ENCODE measurements around the gene CHRDL1. TPM values are rescaled to one million over a fixed set of nuclear protein-coding genes. Genes with fewer than 3 reads are reported as not detected.

CHRDL1 gene
- total and polyA plus RNA-seq, 2 of the 13 experiments (the other 11 are each of a cell fraction or from before 2014, with no cell fraction given) = not detected

DNA sequence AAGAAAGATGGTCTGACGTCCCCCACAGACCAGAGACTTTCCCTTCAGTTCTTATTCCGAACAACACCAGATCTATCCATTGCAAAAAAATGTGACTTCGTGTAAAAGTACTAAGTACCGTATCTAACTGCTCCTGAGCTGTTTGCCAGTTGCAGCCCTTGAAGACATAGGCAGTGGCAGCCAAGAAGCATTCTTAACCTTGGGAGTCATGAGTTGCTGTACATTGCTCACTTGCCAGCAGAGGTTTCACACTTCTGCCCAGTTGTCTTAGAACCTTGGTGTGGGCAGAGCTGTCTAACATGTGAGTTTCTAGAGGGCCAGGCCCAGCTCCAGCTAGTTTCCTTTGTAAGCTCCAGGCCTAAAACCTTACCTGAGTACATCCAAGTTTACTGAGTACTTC, 10.5 kb upstream of the CHRDL1 start (continued):
- TF ChIP-seq, protein P1, sequence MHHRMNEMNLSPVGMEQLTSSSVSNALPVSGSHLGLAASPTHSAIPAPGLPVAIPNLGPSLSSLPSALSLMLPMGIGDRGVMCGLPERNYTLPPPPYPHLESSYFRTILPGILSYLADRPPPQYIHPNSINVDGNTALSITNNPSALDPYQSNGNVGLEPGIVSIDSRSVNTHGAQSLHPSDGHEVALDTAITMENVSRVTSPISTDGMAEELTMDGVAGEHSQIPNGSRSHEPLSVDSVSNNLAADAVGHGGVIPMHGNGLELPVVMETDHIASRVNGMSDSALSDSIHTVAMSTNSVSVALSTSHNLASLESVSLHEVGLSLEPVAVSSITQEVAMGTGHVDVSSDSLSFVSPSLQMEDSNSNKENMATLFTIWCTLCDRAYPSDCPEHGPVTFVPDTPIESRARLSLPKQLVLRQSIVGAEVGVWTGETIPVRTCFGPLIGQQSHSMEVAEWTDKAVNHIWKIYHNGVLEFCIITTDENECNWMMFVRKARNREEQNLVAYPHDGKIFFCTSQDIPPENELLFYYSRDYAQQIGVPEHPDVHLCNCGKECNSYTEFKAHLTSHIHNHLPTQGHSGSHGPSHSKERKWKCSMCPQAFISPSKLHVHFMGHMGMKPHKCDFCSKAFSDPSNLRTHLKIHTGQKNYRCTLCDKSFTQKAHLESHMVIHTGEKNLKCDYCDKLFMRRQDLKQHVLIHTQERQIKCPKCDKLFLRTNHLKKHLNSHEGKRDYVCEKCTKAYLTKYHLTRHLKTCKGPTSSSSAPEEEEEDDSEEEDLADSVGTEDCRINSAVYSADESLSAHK (CRISPR knock-in tag; IDR thresholded peaks at IDR 0.05; ENCODE audit: borderline replicate concordance) = no peak
- no peak for TF ChIP-seq ZNF572 (CRISPR knock-in tag; IDR thresholded peaks at IDR 0.05)
- no peak for TF ChIP-seq TCF7L2 (IDR thresholded peaks at IDR 0.05; ENCODE audit: low read depth, low read length)
- TF ChIP-seq PTBP1 (IDR thresholded peaks at IDR 0.05; ENCODE audit: low read depth, low read length, poor library complexity, severe bottlenecking) = no peak
- TF ChIP-seq TOE1 (CRISPR knock-in tag; IDR thresholded peaks at IDR 0.05) = no peak

DNA sequence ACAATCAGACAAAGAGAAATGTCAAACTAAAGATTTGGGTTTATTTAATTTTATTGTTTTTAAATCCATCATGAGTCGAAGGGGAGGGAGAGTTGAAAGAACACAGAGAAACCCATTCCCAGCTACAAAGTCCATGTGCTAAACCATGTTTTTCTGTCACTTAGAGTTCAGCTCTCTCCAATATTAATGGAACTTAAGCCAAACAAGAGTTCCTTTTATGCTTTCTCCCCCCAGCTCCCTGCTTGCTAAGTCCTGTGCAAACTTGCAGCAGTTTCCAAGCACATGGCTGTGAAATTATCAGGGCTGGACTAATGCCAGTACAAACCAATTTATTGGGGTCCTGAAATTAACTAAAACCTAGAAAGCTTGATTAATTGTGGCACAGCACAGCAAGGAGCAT, 9.7 kb upstream of the CHRDL1 start:
- intact Hi-C loops (cut with micrococcal nuclease; ENCODE audit: unreplicated experiment) = no loop called here
- Histone ChIP-seq H3K27ac (ENCODE audit: extremely low read length, insufficient read depth, low read length) (no peak overlapping the region), H3K27me3 (ENCODE audit: control insufficient read depth in 1 of 2, insufficient read depth in 2 of 2, low read length in 2 of 2) (no peaks in the 10 kb centered on the region), H3K4me1 (ENCODE audit: insufficient read depth, low read length) (no peaks in the 10 kb centered on the region), H3K79me2 (ENCODE audit: insufficient read depth, low read length) (no peaks in the 10 kb centered on the region), H3K9me3 (ENCODE audit: low read length) (no peaks in the 10 kb centered on the region), H3K4me3 (replicated peaks in 1 of 3; ENCODE audit: insufficient read depth in 1 of 3, low read depth in 2 of 3, low read length in 3 of 3) (no peak overlapping the region), H3K36me3 (replicated peaks in 1 of 2; ENCODE audit: control insufficient read depth in 1 of 2, insufficient read depth in 2 of 2, low read length in 2 of 2) (no peaks in the 10 kb centered on the region), H3K4me2 (ENCODE audit: low read depth, low read length) (no peak overlapping the region), H3K9ac (ENCODE audit: insufficient read depth, low read depth, low read length) (no peak overlapping the region), H2AFZ (ENCODE audit: low read length) (no peak overlapping the region), H4K20me1 (ENCODE audit: insufficient read depth, low read length) (no peaks in the 10 kb centered on the region)
- DNase-seq (ENCODE audit: low spot score) (no peak), FAIRE-seq (no peak), ATAC-seq (no peak)
- ChIA-PET CTCF (ENCODE audit: low intra/inter-chr PET ratio, low total read pairs) (no interaction called here), POLR2A (no interaction called here)
- in situ Hi-C loops (cut with HindIII; ENCODE audit: extremely low pct_ligation_motif_present, low pct_unique_long_range_greater_than_20kb) = no loop called here
- TF ChIP-seq IRX3 (CRISPR knock-in tag; IDR thresholded peaks at IDR 0.05; ENCODE audit: borderline replicate concordance, low read depth) (no peak), NBN (conservative IDR thresholded peaks at IDR 0.05) (no peak), RFX1 (IDR thresholded peaks at IDR 0.05) (no peak), RARG (CRISPR knock-in tag; IDR thresholded peaks at IDR 0.05; ENCODE audit: low read depth) (no peak)
- TF ChIP-seq, protein P2, sequence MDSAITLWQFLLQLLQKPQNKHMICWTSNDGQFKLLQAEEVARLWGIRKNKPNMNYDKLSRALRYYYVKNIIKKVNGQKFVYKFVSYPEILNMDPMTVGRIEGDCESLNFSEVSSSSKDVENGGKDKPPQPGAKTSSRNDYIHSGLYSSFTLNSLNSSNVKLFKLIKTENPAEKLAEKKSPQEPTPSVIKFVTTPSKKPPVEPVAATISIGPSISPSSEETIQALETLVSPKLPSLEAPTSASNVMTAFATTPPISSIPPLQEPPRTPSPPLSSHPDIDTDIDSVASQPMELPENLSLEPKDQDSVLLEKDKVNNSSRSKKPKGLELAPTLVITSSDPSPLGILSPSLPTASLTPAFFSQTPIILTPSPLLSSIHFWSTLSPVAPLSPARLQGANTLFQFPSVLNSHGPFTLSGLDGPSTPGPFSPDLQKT (CRISPR knock-in tag; IDR thresholded peaks at IDR 0.05; ENCODE audit: borderline replicate concordance) = no peak
- TF ChIP-seq, protein P3, sequence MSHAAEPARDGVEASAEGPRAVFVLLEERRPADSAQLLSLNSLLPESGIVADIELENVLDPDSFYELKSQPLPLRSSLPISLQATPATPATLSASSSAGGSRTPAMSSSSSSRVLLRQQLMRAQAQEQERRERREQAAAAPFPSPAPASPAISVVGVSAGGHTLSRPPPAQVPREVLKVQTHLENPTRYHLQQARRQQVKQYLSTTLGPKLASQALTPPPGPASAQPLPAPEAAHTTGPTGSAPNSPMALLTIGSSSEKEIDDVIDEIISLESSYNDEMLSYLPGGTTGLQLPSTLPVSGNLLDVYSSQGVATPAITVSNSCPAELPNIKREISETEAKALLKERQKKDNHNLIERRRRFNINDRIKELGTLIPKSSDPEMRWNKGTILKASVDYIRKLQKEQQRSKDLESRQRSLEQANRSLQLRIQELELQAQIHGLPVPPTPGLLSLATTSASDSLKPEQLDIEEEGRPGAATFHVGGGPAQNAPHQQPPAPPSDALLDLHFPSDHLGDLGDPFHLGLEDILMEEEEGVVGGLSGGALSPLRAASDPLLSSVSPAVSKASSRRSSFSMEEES (CRISPR knock-in tag; IDR thresholded peaks at IDR 0.05) = no peak
- WGBS (ENCODE audit: low lambda C conversion rate) = 0% methylated on average over 1 of the region's 1 CpG
- no TSS peak for BruUV-seq (replicated peaks)
